ENCODE data around the gene PLXNA2.

PLXNA2 gene

DNA sequence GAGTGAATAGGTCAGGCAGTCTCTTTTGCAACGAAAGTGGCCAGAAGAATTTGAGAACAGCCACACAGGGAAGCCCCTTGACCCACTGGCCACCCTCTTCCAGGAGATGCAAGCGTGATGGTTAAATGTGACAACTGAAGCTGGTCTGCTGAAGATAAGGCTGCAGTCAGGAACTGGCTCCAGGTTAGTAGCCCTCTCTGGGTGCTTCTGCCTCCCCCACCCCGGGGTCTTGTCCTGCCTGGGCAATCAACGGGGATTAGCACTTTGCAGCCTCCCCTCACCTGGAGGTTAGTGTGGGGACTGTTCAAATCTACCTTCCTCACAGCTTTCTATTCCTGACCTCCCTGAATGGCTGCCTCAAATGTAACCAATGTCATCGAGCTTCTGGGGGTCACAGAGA, 125.9 kb downstream of the PLXNA2 start:
- Histone ChIP-seq H3K36me3 (replicated peaks in 1 of 2; ENCODE audit: control insufficient read depth in 2 of 2, insufficient read depth in 2 of 2, low read length in 2 of 2) (peaks cover 0 to 2% of the 10 kb centered on the region in 2 donors), H2BK12ac (ENCODE audit: low read length) (no peak overlapping the region), H3K14ac (ENCODE audit: low read length) (no peak overlapping the region), H3K79me1 (ENCODE audit: low read depth, low read length) (no peaks in the 10 kb centered on the region), H2BK15ac (ENCODE audit: low read length) (no peak overlapping the region), H4K8ac (ENCODE audit: low read depth, low read length) (no peak overlapping the region), H3K27me3 (ENCODE audit: control insufficient read depth in 3 of 3, insufficient read depth in 3 of 3, low read depth in 1 of 3, low read length in 3 of 3) (no peaks in the 10 kb centered on the region), H3K27ac (replicated peaks; ENCODE audit: low read length) (no peak overlapping the region), H2AFZ (ENCODE audit: low read length) (no peak overlapping the region), H2BK5ac (ENCODE audit: low read length) (no peak overlapping the region), H3K9ac (ENCODE audit: low read depth, low read length, poor library complexity) (no peak overlapping the region), H2BK120ac (ENCODE audit: low read depth, low read length) (no peak overlapping the region), H3K9me3 (replicated peaks in 1 of 2; ENCODE audit: control insufficient read depth in 2 of 2, insufficient read depth in 1 of 2, low read depth in 1 of 2, low read length in 2 of 2) (peaks cover 0 to 2% of the 10 kb centered on the region in 2 donors), H3K4me1 (ENCODE audit: control insufficient read depth in 2 of 2, insufficient read depth in 1 of 2, low read depth in 1 of 2, low read length in 2 of 2) (peaks cover 0 to 5% of the 10 kb centered on the region in 2 donors), H3K4me3 (ENCODE audit: low read length in 2 of 2) (peak overlapping the region in 1 of 2 donors; percentile 32), H2AK5ac (ENCODE audit: low read depth, low read length) (no peak overlapping the region), H3K4me2 (ENCODE audit: insufficient read depth, low read length, poor library complexity, severe bottlenecking) (no peak overlapping the region), H3K4ac (ENCODE audit: low read length) (no peak overlapping the region), H3K18ac (ENCODE audit: low read length) (no peak overlapping the region), H3K23ac (ENCODE audit: low read depth, low read length, poor library complexity) (no peak overlapping the region), H4K91ac (ENCODE audit: low read depth, low read length, poor library complexity) (no peak overlapping the region)
- DNase-seq (ENCODE audit: low spot score) = no peak
- no CpG with 5 or more reads among the region's 5 CpGs for WGBS, 2 donors (ENCODE audit: extremely low coverage in 2 of 2, insufficient read length in 2 of 2, insufficient replicate concordance in 1 of 2)

- Histone ChIP-seq H2AFZ (ENCODE audit: low read length) (no peak overlapping the region), H3K4me2 (ENCODE audit: insufficient read depth, low read length, poor library complexity, severe bottlenecking) (no peak overlapping the region), H4K8ac (ENCODE audit: low read depth, low read length) (no peak overlapping the region), H3K4me3 (ENCODE audit: low read length in 2 of 2) (no peak overlapping the region), H3K36me3 (replicated peaks in 1 of 2; ENCODE audit: control insufficient read depth in 2 of 2, insufficient read depth in 2 of 2, low read length in 2 of 2) (peaks cover 0 to 2% of the 10 kb centered on the region in 2 donors), H2AK5ac (ENCODE audit: low read depth, low read length) (no peak overlapping the region), H2BK12ac (ENCODE audit: low read length) (no peak overlapping the region), H2BK15ac (ENCODE audit: low read length) (no peak overlapping the region), H3K14ac (ENCODE audit: low read length) (no peak overlapping the region), H4K91ac (ENCODE audit: low read depth, low read length, poor library complexity) (no peak overlapping the region), H3K9ac (ENCODE audit: low read depth, low read length, poor library complexity) (no peak overlapping the region), H3K18ac (ENCODE audit: low read length) (no peak overlapping the region), H2BK5ac (ENCODE audit: low read length) (no peak overlapping the region), H3K23ac (ENCODE audit: low read depth, low read length, poor library complexity) (no peak overlapping the region), H3K9me3 (replicated peaks in 1 of 2; ENCODE audit: control insufficient read depth in 2 of 2, insufficient read depth in 1 of 2, low read depth in 1 of 2, low read length in 2 of 2) (peaks cover 0 to 2% of the 10 kb centered on the region in 2 donors), H2BK120ac (ENCODE audit: low read depth, low read length) (no peak overlapping the region), H3K27ac (replicated peaks; ENCODE audit: low read length) (no peak overlapping the region), H3K4me1 (ENCODE audit: control insufficient read depth in 2 of 2, insufficient read depth in 1 of 2, low read depth in 1 of 2, low read length in 2 of 2) (peaks cover 4 to 5% of the 10 kb centered on the region in 2 donors), H3K4ac (ENCODE audit: low read length) (no peak overlapping the region), H3K27me3 (ENCODE audit: control insufficient read depth in 3 of 3, insufficient read depth in 3 of 3, low read depth in 1 of 3, low read length in 3 of 3) (no peaks in the 10 kb centered on the region), H3K79me1 (ENCODE audit: low read depth, low read length) (no peaks in the 10 kb centered on the region)
- WGBS, 2 donors (ENCODE audit: extremely low coverage in 2 of 2, insufficient read length in 2 of 2, insufficient replicate concordance in 1 of 2) = no CpG with 5 or more reads among the region's 4 CpGs
- no peak for DNase-seq (ENCODE audit: low spot score)
These were observed 126.4 kb downstream of the PLXNA2 start for GRCh38 chr1:208117826-208118225.

DNA sequence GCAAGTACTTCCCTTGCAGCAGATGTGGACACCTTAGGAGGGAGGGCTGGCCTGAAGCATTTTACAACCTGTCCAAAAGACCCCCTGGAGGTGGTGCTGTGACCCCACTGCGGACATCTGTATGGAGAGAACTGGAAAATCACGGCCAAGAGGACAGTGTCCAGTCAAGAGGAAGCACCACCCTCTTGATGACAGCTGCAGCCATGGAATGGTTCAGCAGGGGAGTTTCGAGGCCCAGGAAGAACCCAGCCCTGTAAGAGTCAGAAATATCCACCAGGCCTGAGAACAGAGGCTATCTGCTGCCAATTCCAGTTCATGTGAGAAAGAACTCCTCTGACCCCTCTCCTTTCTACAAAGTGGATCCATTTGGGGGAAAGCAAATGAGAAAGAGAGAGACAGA, 126.8 kb downstream of the PLXNA2 start:
- H2BK120ac ChIP-seq (ENCODE audit: low read depth, low read length) = no peak overlapping the region
- no peak overlapping the region for H2BK15ac ChIP-seq (ENCODE audit: low read length)
- peaks cover 0 to 2% of the 10 kb centered on the region in 2 donors for H3K9me3 ChIP-seq (replicated peaks in 1 of 2; ENCODE audit: control insufficient read depth in 2 of 2, insufficient read depth in 1 of 2, low read depth in 1 of 2, low read length in 2 of 2)
- H3K14ac ChIP-seq (ENCODE audit: low read length) = no peak overlapping the region
- WGBS, 2 donors (ENCODE audit: extremely low coverage in 2 of 2, insufficient read length in 2 of 2, insufficient replicate concordance in 1 of 2) = no CpG with 5 or more reads among the region's 3 CpGs
- H2BK5ac ChIP-seq (ENCODE audit: low read length) = no peak overlapping the region
- H3K4me3 ChIP-seq (ENCODE audit: low read length in 2 of 2) = no peak overlapping the region
- no peak overlapping the region for H3K18ac ChIP-seq (ENCODE audit: low read length)
- H3K36me3 ChIP-seq (replicated peaks in 1 of 2; ENCODE audit: control insufficient read depth in 2 of 2, insufficient read depth in 2 of 2, low read length in 2 of 2) = peaks cover 0 to 2% of the 10 kb centered on the region in 2 donors
- no peak overlapping the region for H4K8ac ChIP-seq (ENCODE audit: low read depth, low read length)
- H2AK5ac ChIP-seq (ENCODE audit: low read depth, low read length) = no peak overlapping the region
- no peak overlapping the region for H3K23ac ChIP-seq (ENCODE audit: low read depth, low read length, poor library complexity)
- H3K4ac ChIP-seq (ENCODE audit: low read length) = no peak overlapping the region
- no peaks in the 10 kb centered on the region for H3K79me1 ChIP-seq (ENCODE audit: low read depth, low read length)
- H4K91ac ChIP-seq (ENCODE audit: low read depth, low read length, poor library complexity) = no peak overlapping the region
- H2BK12ac ChIP-seq (ENCODE audit: low read length) = no peak overlapping the region
- H3K4me2 ChIP-seq (ENCODE audit: insufficient read depth, low read length, poor library complexity, severe bottlenecking) = no peak overlapping the region
- peaks cover 5 to 7% of the 10 kb centered on the region in 2 donors for H3K4me1 ChIP-seq (ENCODE audit: control insufficient read depth in 2 of 2, insufficient read depth in 1 of 2, low read depth in 1 of 2, low read length in 2 of 2)
- no peak overlapping the region for H3K9ac ChIP-seq (ENCODE audit: low read depth, low read length, poor library complexity)
- H3K27ac ChIP-seq (replicated peaks; ENCODE audit: low read length) = no peak overlapping the region
- H2AFZ ChIP-seq (ENCODE audit: low read length) = no peak overlapping the region
- DNase-seq (ENCODE audit: low spot score) = no peak
- H3K27me3 ChIP-seq (ENCODE audit: control insufficient read depth in 3 of 3, insufficient read depth in 3 of 3, low read depth in 1 of 3, low read length in 3 of 3) = no peaks in the 10 kb centered on the region

DNA sequence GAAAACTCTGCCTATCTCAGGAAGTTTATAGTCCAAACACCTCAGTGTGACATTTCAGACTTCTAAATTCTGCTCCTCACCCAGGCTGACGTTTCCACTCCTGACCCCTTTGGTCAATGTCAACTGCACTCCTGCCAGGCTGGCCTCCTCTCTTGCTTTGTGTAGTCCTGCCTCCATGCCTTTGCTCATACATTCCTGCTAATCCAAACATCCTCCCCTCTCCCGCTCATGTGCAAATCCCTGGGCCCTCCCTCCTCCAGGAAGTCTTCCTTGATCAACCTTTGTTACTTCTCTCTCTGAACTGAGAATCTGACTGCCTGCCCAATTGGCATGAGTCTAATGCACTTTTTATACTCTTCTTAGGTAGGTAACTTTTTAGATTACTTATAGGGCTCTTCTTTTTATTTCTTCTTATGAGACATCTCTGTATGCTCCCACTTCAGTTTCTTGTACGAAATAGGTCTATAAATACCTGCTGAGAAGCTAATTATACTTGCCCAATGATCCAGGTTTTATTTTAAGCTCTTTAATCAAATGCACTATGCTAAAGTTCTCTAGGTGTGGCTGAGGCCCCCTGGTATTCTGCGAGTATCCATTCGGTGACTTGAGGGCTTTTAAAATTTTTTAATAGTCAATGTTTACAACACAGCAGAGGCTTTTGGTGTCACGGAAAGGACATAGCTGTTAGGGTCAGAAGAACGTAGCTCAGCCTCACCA, 128.1 kb downstream of the PLXNA2 start:
- Histone ChIP-seq H3K14ac (ENCODE audit: low read length) (no peak overlapping the region), H3K23ac (ENCODE audit: low read depth, low read length, poor library complexity) (no peak overlapping the region), H2AFZ (ENCODE audit: low read length) (no peak overlapping the region), H3K9ac (ENCODE audit: low read depth, low read length, poor library complexity) (no peak overlapping the region), H3K27me3 (ENCODE audit: control insufficient read depth in 3 of 3, insufficient read depth in 3 of 3, low read depth in 1 of 3, low read length in 3 of 3) (no peaks in the 10 kb centered on the region), H3K4me3 (ENCODE audit: low read length in 2 of 2) (peak overlapping the region in 1 of 2 donors; percentile 35), H2BK15ac (ENCODE audit: low read length) (no peak overlapping the region), H2BK5ac (ENCODE audit: low read length) (no peak overlapping the region), H3K79me1 (ENCODE audit: low read depth, low read length) (no peaks in the 10 kb centered on the region), H4K91ac (ENCODE audit: low read depth, low read length, poor library complexity) (no peak overlapping the region), H2AK5ac (ENCODE audit: low read depth, low read length) (no peak overlapping the region), H3K18ac (ENCODE audit: low read length) (no peak overlapping the region), H3K27ac (replicated peaks; ENCODE audit: low read length) (no peak overlapping the region), H3K4ac (ENCODE audit: low read length) (no peak overlapping the region), H2BK120ac (ENCODE audit: low read depth, low read length) (no peak overlapping the region), H3K36me3 (replicated peaks in 1 of 2; ENCODE audit: control insufficient read depth in 2 of 2, insufficient read depth in 2 of 2, low read length in 2 of 2) (no peaks in the 10 kb centered on the region), H2BK12ac (ENCODE audit: low read length) (no peak overlapping the region), H4K8ac (ENCODE audit: low read depth, low read length) (no peak overlapping the region), H3K9me3 (replicated peaks in 1 of 2; ENCODE audit: control insufficient read depth in 2 of 2, insufficient read depth in 1 of 2, low read depth in 1 of 2, low read length in 2 of 2) (no peaks in the 10 kb centered on the region), H3K4me1 (ENCODE audit: control insufficient read depth in 2 of 2, insufficient read depth in 1 of 2, low read depth in 1 of 2, low read length in 2 of 2) (peaks cover 7 to 20% of the 10 kb centered on the region in 2 donors), H3K4me2 (ENCODE audit: insufficient read depth, low read length, poor library complexity, severe bottlenecking) (no peak overlapping the region)
- no peak for DNase-seq (ENCODE audit: low spot score)
- WGBS, 2 donors (ENCODE audit: extremely low coverage in 2 of 2, insufficient read length in 2 of 2, insufficient replicate concordance in 1 of 2) = no CpG with 5 or more reads among the region's 7 CpGs

Measured in neuronal stem cell (in vitro differentiated cells).